OCI-LY7 (cell line): Measurements from ENCODE around the gene DHRS1. TPM values are rescaled to one million over a fixed set of nuclear protein-coding genes. Genes with fewer than 3 reads are reported as not detected.

Experiments
- BruUV-seq: library from RNA; stranded (reverse); fragments of 400-500 nt; replicated peaks from 2 replicates; lab custom pipeline; 2021; lab: Mats Ljungman, UMichigan
- CTCF ChIA-PET: fragments of 300-600 bp; sonication (Branson Sonifier 250); formaldehyde crosslinking; loops from one replicate; lab custom pipeline; 2022; ENCODE audit warnings: antibody characterized with exemption; ENCODE audit not compliant: unreplicated experiment; lab: Charles Lee
- POLR2A ChIA-PET: fragments of 300-600 bp; sonication (Branson Sonifier 250); formaldehyde crosslinking; loops from one replicate; lab custom pipeline; 2022; ENCODE audit warnings: antibody characterized with exemption; lab: Charles Lee
- DNase-seq: peaks from one replicate; pipeline ENCODE4 v3.0.0-alpha.2; 2015; ENCODE audit warnings: low spot score
- H2AFZ ChIP-seq: fragments of 200-600 bp; sonication (generic), shearing (Covaris generic); 2 replicates; pipeline ENCODE4 v1.6.1; 2014; ENCODE audit warnings: mild to moderate bottlenecking, antibody characterized with exemption, low read length, moderate library complexity
- H3K27ac ChIP-seq: fragments of 200-600 bp; sonication (generic); 2 replicates; pipeline ENCODE4 v1.5.1; 2014; ENCODE audit warnings: mixed run types, low read depth, mild to moderate bottlenecking, moderate library complexity, low read length, inconsistent platforms; ENCODE audit not compliant: poor library complexity, severe bottlenecking
- H3K36me3 ChIP-seq: fragments of 200-600 bp; sonication (generic); 2 replicates; pipeline ENCODE4 v1.6.1; 2014; ENCODE audit warnings: mild to moderate bottlenecking, antibody characterized with exemption, low read length, moderate library complexity, mixed read lengths; ENCODE audit not compliant: insufficient read depth
- H3K4me1 ChIP-seq: fragments of 200-600 bp; sonication (generic); 2 replicates; pipeline ENCODE4 v1.5.1; 2014; ENCODE audit warnings: mild to moderate bottlenecking, low read length; ENCODE audit not compliant: insufficient read depth, poor library complexity, severe bottlenecking
- H3K4me2 ChIP-seq: fragments of 200-600 bp; sonication (generic); 2 replicates; pipeline ENCODE4 v1.6.1; 2014; ENCODE audit warnings: mild to moderate bottlenecking, low read length
- H3K4me3 ChIP-seq: fragments of 200-600 bp; sonication (generic); 2 replicates; pipeline ENCODE4 v1.5.1; 2014; ENCODE audit warnings: mild to moderate bottlenecking, low read depth, low read length; ENCODE audit not compliant: poor library complexity, severe bottlenecking
- H3K79me2 ChIP-seq: fragments of 200-600 bp; sonication (generic); 2 replicates; pipeline ENCODE4 v1.6.1; 2016; ENCODE audit warnings: low read depth, mild to moderate bottlenecking, low read length, moderate library complexity, mixed read lengths; ENCODE audit not compliant: insufficient read depth
- H3K9me2 ChIP-seq: fragments of 200-600 bp; sonication (generic); 2 replicates; pipeline ENCODE4 v1.6.1; 2016; ENCODE audit warnings: mild to moderate bottlenecking, low read length, mixed read lengths; ENCODE audit not compliant: insufficient read depth
- H3K9me3 ChIP-seq: fragments of 200-600 bp; sonication (generic); 2 replicates; pipeline ENCODE4 v1.6.1; 2014; ENCODE audit warnings: mild to moderate bottlenecking, mixed run types, low read length, mixed read lengths
- H4K20me1 ChIP-seq: fragments of 200-600 bp; sonication (generic); 2 replicates; pipeline ENCODE4 v1.6.1; 2014; ENCODE audit warnings: mild to moderate bottlenecking, antibody characterized with exemption, low read length, moderate library complexity, mixed read lengths; ENCODE audit not compliant: insufficient read depth
- CTCF ChIP-seq: fragments of 200-600 bp; sonication (generic); conservative IDR thresholded peaks from 2 replicates; pipeline ENCODE4 v1.5.1; 2014; ENCODE audit warnings: mild to moderate bottlenecking, antibody characterized with exemption, low read length, moderate library complexity, mixed read lengths
- EZH2phosphoT487 ChIP-seq: fragments of 200-600 bp; sonication (generic); IDR thresholded peaks from 2 replicates; pipeline ENCODE4 v1.6.1; 2018; ENCODE audit warnings: low read depth, borderline replicate concordance, mild to moderate bottlenecking, mixed run types, antibody characterized with exemption, low read length, moderate library complexity, mixed read lengths
- intact Hi-C: fragments of 100-400 bp; cut with micrococcal nuclease; formaldehyde crosslinking; loops from one replicate; pipeline ENCODE4 v1.10.0; 2022; ENCODE audit not compliant: unreplicated experiment
- total RNA-seq, 2 experiments: library from RNA; depleted of rRNA in 1 of 2; stranded (reverse); fragments of >200 nt in 1 of 2; shearing (Covaris generic) in 1 of 2; gene quantifications; 2 replicates each; pipeline ENCODE4 v1.2.3, GENCODE V29; 2014 to 2022

The DHRS1 gene
- total RNA-seq, 2 experiments from 2014 or later: 27.4 to 34.9 TPM

- ChIA-PET POLR2A (interaction anchor here (0.9 to 2.6 kb wide), 5 partner anchors 22 to 94 kb away, joined by 3 to 6 read pairs (median 4); no protein-coding TSS in a partner anchor), CTCF (interaction anchor here (1.2 to 3.6 kb wide), 4 partner anchors 22 to 91 kb away, joined by 3 to 16 read pairs (median 4); no protein-coding TSS in a partner anchor)
- no peaks in the 10 kb centered on the region for H3K9me3 ChIP-seq
- peaks cover 14% of the 10 kb centered on the region for H3K4me1 ChIP-seq
- TF ChIP-seq CTCF (no peak), EZH2phosphoT487 (no peak)
- no peak overlapping the region for H2AFZ ChIP-seq
- no peak overlapping the region for H3K4me3 ChIP-seq
- H3K27ac ChIP-seq: no peak overlapping the region
- H3K4me2 ChIP-seq: no peak overlapping the region
- no peaks in the 10 kb centered on the region for H3K36me3 ChIP-seq
- H4K20me1 ChIP-seq: no peaks in the 10 kb centered on the region
- DNase-seq: no peak
- intact Hi-C loops: no loop called here
- no peaks in the 10 kb centered on the region for H3K79me2 ChIP-seq
- H3K9me2 ChIP-seq: no peaks in the 10 kb centered on the region
- no TSS peak for BruUV-seq
These were observed 41.0 kb upstream of the DHRS1 start for GRCh38 chr14:24340606-24341005.

- Histone ChIP-seq H3K4me1 (peaks cover 14% of the 10 kb centered on the region), H3K27ac (no peak within 1 kb of the TSS), H3K79me2 (no peaks in the 10 kb centered on the region), H3K4me2 (peak within 1 kb of the TSS; percentile 75), H2AFZ (peak within 1 kb of the TSS; percentile 87), H3K9me3 (no peaks in the 10 kb centered on the region), H3K9me2 (no peaks in the 10 kb centered on the region), H4K20me1 (no peaks in the 10 kb centered on the region), H3K36me3 (no peaks in the 10 kb centered on the region), H3K4me3 (peak within 1 kb of the TSS; percentile 71)
- intact Hi-C loops: loop anchor here (10.0 kb wide), 1 partner anchor 335 kb away; no protein-coding TSS in a partner anchor
- TF ChIP-seq EZH2phosphoT487 (no peak), CTCF (no peak)
- ChIA-PET CTCF (interaction anchor here (1.2 to 3.6 kb wide), 4 partner anchors 23 to 92 kb away, joined by 3 to 16 read pairs (median 4); no protein-coding TSS in a partner anchor), POLR2A (interaction anchor here (0.9 to 2.6 kb wide), 8 partner anchors 12 to 103 kb away, joined by 3 to 6 read pairs (median 4); partner anchors contain the start of genes SDR39U1 and TINF2)
- TSS peak; percentile 71 for BruUV-seq
- peak; percentile 70 for DNase-seq
These were observed 39.9 kb upstream of the DHRS1 start, which contains the start of gene RIPK3 for GRCh38 chr14:24339284-24340151. Gene RIPK3, minus strand, starts transcription at chr14:24339991. Its CDS starts 165 bp downstream, at chr14:24339826.
